Mesothelial cell of epicardium (in vitro differentiated cells): ENCODE measurements around the gene TFAP2B. TPM values are rescaled to one million over a fixed set of nuclear protein-coding genes. Genes with fewer than 3 reads are reported as not detected.

Source experiments
- DNase-seq, 2 experiments: peaks; one replicate each; pipeline ENCODE4 v3.0.0; 2021; ENCODE audit warnings: low spot score in 2 of 2; ENCODE audit not compliant: unreplicated experiment in 2 of 2
- H3K27ac Mint-ChIP-seq: 2 replicates; pipeline ENCODE4 v1.8.0; 2021; ENCODE audit warnings: mixed read lengths
- H3K27me3 Mint-ChIP-seq: 2 replicates; pipeline ENCODE4 v1.8.0; 2021; ENCODE audit warnings: low read depth, mixed read lengths
- H3K36me3 Mint-ChIP-seq: 2 replicates; pipeline ENCODE4 v1.8.0; 2021; ENCODE audit warnings: mixed read lengths
- H3K4me1 Mint-ChIP-seq: 2 replicates; pipeline ENCODE4 v1.8.0; 2021; ENCODE audit warnings: mixed read lengths
- H3K4me3 Mint-ChIP-seq: 2 replicates; pipeline ENCODE4 v1.8.0; 2021; ENCODE audit warnings: mild to moderate bottlenecking, moderate library complexity, mixed read lengths
- H3K9me3 Mint-ChIP-seq: 2 replicates; pipeline ENCODE4 v1.8.0; 2021; ENCODE audit warnings: mixed read lengths
- total RNA-seq: library from RNA; stranded (reverse); gene quantifications from 3 replicates; pipeline ENCODE4 v1.2.1, GENCODE V29; 2021
- TF ChIP-seq, protein P1 (sequence below): fragments of 200-600 bp; sonication (generic); IDR thresholded peaks from one replicate; pipeline ENCODE4 v1.5.0; 2021; ENCODE audit warnings: antibody characterized with exemption; ENCODE audit not compliant: unreplicated experiment

TFAP2B gene
- total RNA-seq, 1 donor from 2014 or later: 4.9 TPM

DNA sequence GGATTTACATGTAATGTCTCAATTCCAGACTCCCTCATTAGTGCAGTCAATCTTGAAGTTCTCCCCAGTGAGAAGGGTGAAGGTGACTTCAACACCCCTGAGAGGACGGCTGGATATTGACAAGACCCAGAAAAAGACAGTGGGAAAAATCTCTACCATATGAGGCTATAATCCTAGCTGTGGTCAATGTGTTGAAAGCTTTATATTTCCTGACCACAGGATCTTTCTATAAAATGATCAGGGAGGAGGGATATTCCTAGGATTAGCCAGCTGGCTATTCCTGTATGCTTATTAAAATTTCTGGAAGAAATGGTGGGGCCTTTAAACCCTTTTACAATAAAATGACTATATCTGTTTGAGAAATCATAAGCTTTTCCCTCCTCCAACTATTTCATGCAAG is 43.0 kb downstream of the TFAP2B start:
- TF ChIP-seq, protein P1, sequence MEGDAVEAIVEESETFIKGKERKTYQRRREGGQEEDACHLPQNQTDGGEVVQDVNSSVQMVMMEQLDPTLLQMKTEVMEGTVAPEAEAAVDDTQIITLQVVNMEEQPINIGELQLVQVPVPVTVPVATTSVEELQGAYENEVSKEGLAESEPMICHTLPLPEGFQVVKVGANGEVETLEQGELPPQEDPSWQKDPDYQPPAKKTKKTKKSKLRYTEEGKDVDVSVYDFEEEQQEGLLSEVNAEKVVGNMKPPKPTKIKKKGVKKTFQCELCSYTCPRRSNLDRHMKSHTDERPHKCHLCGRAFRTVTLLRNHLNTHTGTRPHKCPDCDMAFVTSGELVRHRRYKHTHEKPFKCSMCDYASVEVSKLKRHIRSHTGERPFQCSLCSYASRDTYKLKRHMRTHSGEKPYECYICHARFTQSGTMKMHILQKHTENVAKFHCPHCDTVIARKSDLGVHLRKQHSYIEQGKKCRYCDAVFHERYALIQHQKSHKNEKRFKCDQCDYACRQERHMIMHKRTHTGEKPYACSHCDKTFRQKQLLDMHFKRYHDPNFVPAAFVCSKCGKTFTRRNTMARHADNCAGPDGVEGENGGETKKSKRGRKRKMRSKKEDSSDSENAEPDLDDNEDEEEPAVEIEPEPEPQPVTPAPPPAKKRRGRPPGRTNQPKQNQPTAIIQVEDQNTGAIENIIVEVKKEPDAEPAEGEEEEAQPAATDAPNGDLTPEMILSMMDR: no peak
- H3K27me3 Mint-ChIP-seq: peaks cover 3% of the 10 kb centered on the region
- H3K36me3 Mint-ChIP-seq: no peaks in the 10 kb centered on the region
- H3K9me3 Mint-ChIP-seq: peaks cover 10% of the 10 kb centered on the region
- no peak for DNase-seq
- no peak overlapping the region for H3K27ac Mint-ChIP-seq
- H3K4me1 Mint-ChIP-seq: peaks cover 4% of the 10 kb centered on the region
- no peak overlapping the region for H3K4me3 Mint-ChIP-seq

DNA sequence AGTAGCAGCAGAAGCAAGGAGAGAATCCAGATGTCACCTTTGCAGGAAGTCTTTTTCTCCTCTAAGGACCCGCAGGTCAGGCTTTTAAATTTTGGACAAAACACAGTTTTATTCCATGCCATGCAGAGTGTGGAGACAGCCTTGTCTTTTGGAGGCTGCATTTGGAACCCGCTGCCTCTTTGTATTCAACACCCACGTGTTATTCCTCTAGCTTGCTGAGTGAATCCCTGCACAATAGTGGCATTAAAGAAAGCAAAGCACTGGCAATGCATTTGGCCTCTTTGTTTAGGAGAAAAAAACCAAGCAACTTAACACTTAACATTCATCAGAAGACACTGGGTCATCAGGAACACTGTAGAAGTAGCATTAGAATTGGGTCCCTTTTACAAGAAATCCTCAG is 43.5 kb downstream of the TFAP2B start:
- TF ChIP-seq, protein P1: no peak
- Mint-ChIP-seq H3K27ac (no peak overlapping the region), H3K27me3 (peaks cover 3% of the 10 kb centered on the region)

DNA sequence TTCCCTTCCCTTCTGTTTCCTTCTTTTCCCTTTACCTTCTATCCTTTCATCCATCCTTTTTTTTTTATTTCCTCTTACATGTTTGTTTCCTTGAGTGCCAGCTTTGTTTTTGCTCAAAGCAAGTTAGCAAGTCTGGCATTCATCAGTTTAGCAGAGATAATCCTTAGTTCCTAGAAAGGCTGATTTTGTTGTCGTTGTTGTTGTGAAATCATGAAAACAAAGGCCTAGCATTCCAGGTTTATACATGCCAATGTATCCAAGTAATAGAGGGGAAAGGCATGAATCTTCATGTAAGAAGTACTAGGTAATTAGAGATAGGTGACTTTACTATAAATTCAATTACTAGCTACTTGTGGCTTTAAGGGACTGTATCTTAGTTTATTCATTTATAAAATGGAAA is 45.9 kb downstream of the TFAP2B start:
- TF ChIP-seq, protein P1: no peak
- Mint-ChIP-seq H3K27ac (no peak overlapping the region), H3K4me3 (no peak overlapping the region), H3K9me3 (no peaks in the 10 kb centered on the region), H3K27me3 (peaks cover 3% of the 10 kb centered on the region), H3K4me1 (peaks cover 4% of the 10 kb centered on the region), H3K36me3 (no peaks in the 10 kb centered on the region)
- DNase-seq: no peak

More for the DNA sequence above, 43.5 kb downstream of the TFAP2B start:
- no peak for DNase-seq
- peaks cover 4% of the 10 kb centered on the region for H3K4me1 Mint-ChIP-seq
- H3K9me3 Mint-ChIP-seq: peaks cover 10% of the 10 kb centered on the region
- no peak overlapping the region for H3K4me3 Mint-ChIP-seq
- H3K36me3 Mint-ChIP-seq: no peaks in the 10 kb centered on the region

DNA sequence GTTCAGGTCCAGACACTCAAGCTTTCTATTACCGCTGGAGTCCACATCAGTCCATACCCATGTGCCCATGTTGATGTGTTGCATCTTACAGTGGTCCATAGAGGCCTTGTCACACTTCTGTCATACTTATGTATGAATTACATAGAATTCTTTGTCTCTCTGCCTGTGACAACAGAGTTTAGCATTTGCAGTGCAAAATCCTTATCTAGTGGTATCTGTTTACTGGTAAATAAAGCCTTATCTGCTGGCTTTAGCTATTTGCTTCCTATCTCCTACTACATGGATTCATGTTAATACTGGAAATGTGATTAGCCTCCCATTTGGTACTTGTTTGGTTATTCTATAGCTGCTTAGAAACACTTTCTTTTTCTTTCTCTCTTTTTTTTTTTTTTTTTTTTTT is 49.8 kb downstream of the TFAP2B start:
- Mint-ChIP-seq H3K9me3 (no peaks in the 10 kb centered on the region), H3K4me3 (no peak overlapping the region)

DNA sequence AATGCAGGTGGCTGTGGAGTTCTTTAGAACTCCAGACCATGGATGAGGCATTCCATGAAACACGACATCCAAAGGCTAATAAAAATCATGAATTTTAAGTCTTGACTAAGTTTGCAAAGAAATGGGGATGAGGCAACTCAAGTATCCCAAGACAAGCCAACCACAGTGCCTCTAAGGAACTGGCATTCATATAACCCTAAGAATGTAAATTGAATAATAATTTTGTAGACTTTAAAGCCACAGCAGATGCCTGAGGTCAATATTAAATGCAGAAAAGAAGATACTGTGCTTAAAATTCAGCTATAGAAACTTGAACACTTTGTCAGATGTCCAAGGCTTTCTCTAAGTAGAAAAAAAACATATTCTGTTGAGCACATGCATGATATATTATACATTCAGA is 54.5 kb downstream of the TFAP2B start:
- TF ChIP-seq, protein P1: no peak
- Mint-ChIP-seq H3K4me3 (no peak overlapping the region), H3K4me1 (no peaks in the 10 kb centered on the region), H3K36me3 (no peaks in the 10 kb centered on the region), H3K27me3 (no peaks in the 10 kb centered on the region), H3K27ac (no peak overlapping the region), H3K9me3 (no peaks in the 10 kb centered on the region)
- DNase-seq: no peak

More for the DNA sequence above, 49.8 kb downstream of the TFAP2B start:
- H3K4me1 Mint-ChIP-seq: peaks cover 2% of the 10 kb centered on the region
- TF ChIP-seq, protein P1: no peak
- no peak for DNase-seq
- H3K27me3 Mint-ChIP-seq: no peaks in the 10 kb centered on the region
- H3K36me3 Mint-ChIP-seq: no peaks in the 10 kb centered on the region
- no peak overlapping the region for H3K27ac Mint-ChIP-seq

DNA sequence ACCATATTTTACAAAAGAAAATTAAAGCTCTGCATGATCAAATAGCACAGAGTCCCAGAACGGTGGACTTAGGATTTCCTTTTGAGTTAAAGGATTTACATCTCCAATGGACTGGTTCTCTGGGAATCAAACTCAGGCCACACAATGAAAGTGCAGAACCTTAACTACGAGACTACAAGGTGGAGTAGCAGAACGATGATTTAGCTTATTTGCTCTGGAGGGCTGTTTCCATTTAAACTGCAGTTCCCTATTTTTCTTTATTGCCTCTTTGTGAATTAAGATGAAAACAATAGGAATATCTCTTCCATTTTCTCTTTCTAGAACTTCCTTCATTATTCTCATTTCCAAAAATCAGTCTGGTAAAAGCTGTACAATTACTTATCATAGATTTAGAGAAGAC is 65.7 kb downstream of the TFAP2B start:
- TF ChIP-seq, protein P1: no peak
- no peaks in the 10 kb centered on the region for H3K36me3 Mint-ChIP-seq
- H3K27me3 Mint-ChIP-seq: peaks cover 1% of the 10 kb centered on the region
- no peak overlapping the region for H3K4me3 Mint-ChIP-seq
- no peak overlapping the region for H3K27ac Mint-ChIP-seq
- H3K4me1 Mint-ChIP-seq: peaks cover 32% of the 10 kb centered on the region
- no peaks in the 10 kb centered on the region for H3K9me3 Mint-ChIP-seq
- DNase-seq: no peak
